DOHH2 (cell line): Measurements from ENCODE around the gene BMPER.

ENCODE experiments used
- H3F3A ChIP-seq: fragments of 200-600 bp; sonication (generic), shearing (Covaris generic); 2 replicates; pipeline ENCODE4 v1.6.0; 2016; ENCODE audit warnings: antibody characterized with exemption, mild to moderate bottlenecking; ENCODE audit not compliant: control insufficient read depth, insufficient read depth
- H3K27ac ChIP-seq: fragments of 200-600 bp; sonication (generic); 2 replicates; pipeline ENCODE4 v1.5.1; 2014; ENCODE audit warnings: low read depth, mild to moderate bottlenecking, low read length, moderate library complexity
- H3K27me3 ChIP-seq: fragments of 200-600 bp; sonication (generic); 2 replicates; pipeline ENCODE4 v1.6.1; 2014; ENCODE audit warnings: mild to moderate bottlenecking, low read length, mixed read lengths; ENCODE audit not compliant: control insufficient read depth
- H3K36me3 ChIP-seq: fragments of 200-600 bp; sonication (generic); 2 replicates; pipeline ENCODE4 v1.6.1; 2014; ENCODE audit warnings: mild to moderate bottlenecking, low read length, moderate library complexity, mixed read lengths; ENCODE audit not compliant: control insufficient read depth
- H3K4me1 ChIP-seq: fragments of 200-600 bp; sonication (generic); 2 replicates; pipeline ENCODE4 v1.6.1; 2014; ENCODE audit warnings: mild to moderate bottlenecking, low read length, mixed read lengths; ENCODE audit not compliant: control insufficient read depth
- H3K4me2 ChIP-seq: fragments of 200-600 bp; sonication (generic); 2 replicates; pipeline ENCODE4 v1.6.0; 2014; ENCODE audit warnings: mild to moderate bottlenecking, low read length, moderate library complexity
- H3K4me3 ChIP-seq: fragments of 200-600 bp; sonication (generic); 2 replicates; pipeline ENCODE4 v1.5.1; 2014; ENCODE audit warnings: mild to moderate bottlenecking, low read length, mixed read lengths
- H3K79me2 ChIP-seq: fragments of 200-600 bp; sonication (generic); 2 replicates; pipeline ENCODE4 v1.6.1; 2014; ENCODE audit warnings: mild to moderate bottlenecking, low read length, mixed read lengths; ENCODE audit not compliant: control insufficient read depth
- H3K9me2 ChIP-seq: fragments of 200-600 bp; sonication (generic); replicated peaks from 2 replicates; pipeline ENCODE4 v1.6.1; 2014; ENCODE audit warnings: mild to moderate bottlenecking, low read length, mixed read lengths; ENCODE audit not compliant: control insufficient read depth
- H3K9me3 ChIP-seq: fragments of 200-600 bp; sonication (generic); 2 replicates; pipeline ENCODE4 v1.6.1; 2014; ENCODE audit warnings: antibody characterized with exemption, low read length, mixed read lengths; ENCODE audit not compliant: control insufficient read depth, insufficient read depth
- H4K20me1 ChIP-seq: fragments of 200-600 bp; sonication (generic); 2 replicates; pipeline ENCODE4 v1.6.0; 2014; ENCODE audit warnings: low read depth, mild to moderate bottlenecking, antibody characterized with exemption, low read length, moderate library complexity; ENCODE audit not compliant: control insufficient read depth, insufficient read depth
- EZH2phosphoT487 ChIP-seq: fragments of 200-600 bp; sonication (generic); IDR thresholded peaks from 2 replicates; pipeline ENCODE4 v1.6.1; 2017; ENCODE audit warnings: borderline replicate concordance, mild to moderate bottlenecking, antibody characterized with exemption, low read length, moderate library complexity, mixed read lengths
- TF ChIP-seq, protein P1 (sequence below): fragments of 200-600 bp; sonication (generic); IDR thresholded peaks from one replicate; pipeline ENCODE4 v1.5.1; 2014; ENCODE audit warnings: antibody characterized with exemption, mild to moderate bottlenecking, low read depth, low read length; ENCODE audit not compliant: poor library complexity, severe bottlenecking

The BMPER gene

DNA sequence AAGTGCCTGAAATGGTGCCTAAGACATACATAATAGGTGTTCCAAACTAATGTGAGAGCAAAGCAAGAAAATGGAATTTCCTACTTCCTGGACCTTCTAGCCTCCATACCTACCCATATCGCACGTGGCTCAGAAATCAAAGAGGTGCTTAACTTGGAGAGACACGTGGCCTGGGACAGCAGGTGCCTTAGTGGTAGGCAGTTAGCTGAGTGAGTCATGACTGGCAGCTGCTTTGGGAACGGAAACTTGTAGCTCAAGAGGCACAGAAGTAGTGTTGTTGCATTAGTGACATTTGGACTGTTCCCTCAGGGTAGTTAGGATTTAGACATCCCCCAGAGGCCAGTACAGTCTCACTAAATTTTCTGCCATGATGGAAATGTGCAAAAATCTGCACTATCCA is 12.0 kb upstream of the BMPER start:
- Histone ChIP-seq H3K27ac (no peak overlapping the region), H3K9me2 (no peaks in the 10 kb centered on the region), H3K27me3 (peaks cover 8% of the 10 kb centered on the region), H4K20me1 (no peaks in the 10 kb centered on the region), H3K4me3 (no peak overlapping the region), H3K79me2 (no peaks in the 10 kb centered on the region), H3F3A (no peaks in the 10 kb centered on the region), H3K4me1 (peaks cover 9% of the 10 kb centered on the region), H3K36me3 (no peaks in the 10 kb centered on the region), H3K9me3 (no peaks in the 10 kb centered on the region), H3K4me2 (no peak overlapping the region)
- TF ChIP-seq EZH2phosphoT487: no peak
- TF ChIP-seq, protein P1, sequence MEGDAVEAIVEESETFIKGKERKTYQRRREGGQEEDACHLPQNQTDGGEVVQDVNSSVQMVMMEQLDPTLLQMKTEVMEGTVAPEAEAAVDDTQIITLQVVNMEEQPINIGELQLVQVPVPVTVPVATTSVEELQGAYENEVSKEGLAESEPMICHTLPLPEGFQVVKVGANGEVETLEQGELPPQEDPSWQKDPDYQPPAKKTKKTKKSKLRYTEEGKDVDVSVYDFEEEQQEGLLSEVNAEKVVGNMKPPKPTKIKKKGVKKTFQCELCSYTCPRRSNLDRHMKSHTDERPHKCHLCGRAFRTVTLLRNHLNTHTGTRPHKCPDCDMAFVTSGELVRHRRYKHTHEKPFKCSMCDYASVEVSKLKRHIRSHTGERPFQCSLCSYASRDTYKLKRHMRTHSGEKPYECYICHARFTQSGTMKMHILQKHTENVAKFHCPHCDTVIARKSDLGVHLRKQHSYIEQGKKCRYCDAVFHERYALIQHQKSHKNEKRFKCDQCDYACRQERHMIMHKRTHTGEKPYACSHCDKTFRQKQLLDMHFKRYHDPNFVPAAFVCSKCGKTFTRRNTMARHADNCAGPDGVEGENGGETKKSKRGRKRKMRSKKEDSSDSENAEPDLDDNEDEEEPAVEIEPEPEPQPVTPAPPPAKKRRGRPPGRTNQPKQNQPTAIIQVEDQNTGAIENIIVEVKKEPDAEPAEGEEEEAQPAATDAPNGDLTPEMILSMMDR: no peak

DNA sequence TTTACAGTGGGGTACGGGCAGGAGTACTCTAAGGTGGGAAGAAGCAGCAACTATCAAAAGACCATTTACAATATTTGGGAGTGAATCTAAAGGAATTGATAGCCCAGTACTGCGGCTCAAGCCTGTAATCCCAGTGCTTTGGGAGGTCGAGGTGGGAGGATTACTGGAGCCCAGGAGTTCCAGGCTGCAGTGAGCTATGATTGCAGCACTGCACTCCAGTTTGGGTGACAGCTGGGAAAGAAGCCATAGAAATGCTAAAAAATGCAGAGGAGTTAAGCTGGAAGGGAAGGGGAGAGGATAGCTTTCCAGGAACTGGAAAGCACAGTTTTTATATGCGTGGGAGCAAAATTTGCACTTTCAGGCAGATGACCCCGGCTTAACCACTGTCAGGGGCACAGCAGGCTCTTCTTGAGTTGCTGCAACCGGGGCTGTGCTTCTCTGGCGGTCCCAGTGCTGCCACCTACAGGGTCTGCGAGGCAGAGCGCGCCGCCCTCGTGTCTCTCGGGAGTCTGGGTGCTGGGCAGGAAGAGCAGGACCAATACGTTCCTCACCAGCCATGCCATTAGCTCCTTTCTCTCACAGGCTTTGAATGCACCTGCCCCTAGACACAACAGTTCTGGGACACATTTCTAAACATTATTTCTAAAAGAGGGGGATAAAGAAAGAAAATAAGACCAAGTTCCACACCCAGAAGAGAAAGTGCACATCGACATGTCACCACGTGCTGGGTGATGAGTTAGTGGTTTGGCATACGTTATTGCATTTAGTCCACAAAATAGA is 10.1 kb upstream of the BMPER start:
- H3K4me3 ChIP-seq: no peak overlapping the region
- no peaks in the 10 kb centered on the region for H3K9me3 ChIP-seq
- H3K4me2 ChIP-seq: no peak overlapping the region
- no peaks in the 10 kb centered on the region for H3K9me2 ChIP-seq
- H3K27me3 ChIP-seq: peaks cover 8% of the 10 kb centered on the region
- H4K20me1 ChIP-seq: no peaks in the 10 kb centered on the region
- peaks cover 9% of the 10 kb centered on the region for H3K4me1 ChIP-seq
- H3F3A ChIP-seq: no peaks in the 10 kb centered on the region
- H3K36me3 ChIP-seq: no peaks in the 10 kb centered on the region
- TF ChIP-seq, protein P1: peak; percentile 99
- no peak for TF ChIP-seq EZH2phosphoT487
- no peak overlapping the region for H3K27ac ChIP-seq
- no peaks in the 10 kb centered on the region for H3K79me2 ChIP-seq

GRCh38 chr7:33900501-33900900 is 4.8 kb upstream of the BMPER start:
- H3K79me2 ChIP-seq: no peaks in the 10 kb centered on the region
- peaks cover 9% of the 10 kb centered on the region; the same call in 1 of the 2 replicates for H3K27me3 ChIP-seq
- H3K9me3 ChIP-seq: peaks cover 4% of the 10 kb centered on the region
- no peaks in the 10 kb centered on the region for H4K20me1 ChIP-seq
- no peaks in the 10 kb centered on the region for H3K36me3 ChIP-seq
- no peak overlapping the region for H3K4me2 ChIP-seq
- no peaks in the 10 kb centered on the region for H3K4me1 ChIP-seq
- no peak overlapping the region for H3K4me3 ChIP-seq
- no peaks in the 10 kb centered on the region for H3F3A ChIP-seq
- no peaks in the 10 kb centered on the region for H3K9me2 ChIP-seq
- no peak for TF ChIP-seq EZH2phosphoT487
- TF ChIP-seq, protein P1: no peak
- no peak overlapping the region for H3K27ac ChIP-seq
